HG03066 (cell line): ENCODE data around the gene VSTM4.

ENCODE experiments used
- ATAC-seq: cut with Tn5 transposase; IDR thresholded peaks from one replicate; pipeline ENCODE4 v1.9.1; 2021; ENCODE audit warnings: low read depth; ENCODE audit not compliant: unreplicated experiment

The VSTM4 gene

GRCh38 chr10:49012603-49013002 is 102.7 kb downstream of the VSTM4 start:
- no peak for ATAC-seq

DNA sequence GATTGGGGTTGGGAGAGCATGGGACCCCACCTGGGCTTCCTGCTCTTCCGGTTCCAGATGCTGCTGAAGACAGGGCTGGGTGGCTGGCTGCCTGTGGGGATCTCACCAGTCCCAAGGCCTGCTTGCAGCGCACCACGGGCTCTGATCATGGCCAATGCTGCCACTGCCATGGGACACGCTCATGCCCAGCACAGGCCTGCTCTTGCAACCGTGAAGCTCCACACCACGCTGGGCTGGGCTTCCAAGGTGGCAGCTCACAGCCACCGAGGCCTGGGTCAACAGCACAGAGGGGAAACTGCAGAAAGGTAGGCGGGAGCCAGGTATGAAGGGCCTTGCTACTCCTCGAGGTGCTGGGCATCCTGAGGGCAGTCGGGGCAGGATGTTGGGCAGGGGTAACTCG is 103.6 kb downstream of the VSTM4 start:
- no peak for ATAC-seq

DNA sequence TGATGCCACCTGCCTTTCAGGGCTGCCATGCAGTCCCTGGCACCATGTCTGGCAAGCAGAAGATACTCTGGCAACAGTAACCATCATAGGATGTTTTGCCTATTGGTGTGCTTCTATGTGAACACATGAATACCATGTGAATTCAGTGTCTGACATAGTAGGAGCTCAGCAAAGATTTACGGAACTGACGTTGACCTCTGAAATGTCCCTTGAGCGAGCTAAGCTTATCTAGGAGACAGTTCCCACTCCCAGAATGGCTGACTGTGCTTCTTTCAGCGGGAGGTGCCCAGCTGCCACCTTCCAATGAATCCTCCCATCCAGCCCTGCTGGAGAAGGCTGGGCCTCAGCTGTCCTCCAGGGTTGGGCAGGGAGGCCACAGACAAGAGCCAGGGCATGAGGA is 104.5 kb downstream of the VSTM4 start:
- ATAC-seq = no peak

DNA sequence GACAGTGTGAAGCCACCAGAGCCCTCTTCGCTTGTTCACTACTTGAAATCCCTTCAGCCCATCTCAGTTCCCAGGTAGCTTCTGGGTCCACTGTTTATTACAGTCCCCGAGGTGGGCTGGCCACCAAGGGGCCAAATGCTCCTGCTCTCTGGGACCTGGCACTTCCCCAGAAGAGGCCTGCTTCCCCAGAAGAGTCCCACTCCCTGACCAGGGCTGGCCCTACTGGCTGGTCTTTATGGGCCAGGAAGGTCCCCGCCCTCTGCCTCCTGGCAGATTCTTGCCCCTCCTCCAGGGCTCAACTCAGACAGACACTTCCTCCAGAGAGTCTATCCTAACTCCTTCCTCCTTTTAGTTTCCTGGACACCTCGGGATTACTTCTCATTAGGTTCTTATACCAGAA is 105.0 kb downstream of the VSTM4 start:
- no peak for ATAC-seq

DNA sequence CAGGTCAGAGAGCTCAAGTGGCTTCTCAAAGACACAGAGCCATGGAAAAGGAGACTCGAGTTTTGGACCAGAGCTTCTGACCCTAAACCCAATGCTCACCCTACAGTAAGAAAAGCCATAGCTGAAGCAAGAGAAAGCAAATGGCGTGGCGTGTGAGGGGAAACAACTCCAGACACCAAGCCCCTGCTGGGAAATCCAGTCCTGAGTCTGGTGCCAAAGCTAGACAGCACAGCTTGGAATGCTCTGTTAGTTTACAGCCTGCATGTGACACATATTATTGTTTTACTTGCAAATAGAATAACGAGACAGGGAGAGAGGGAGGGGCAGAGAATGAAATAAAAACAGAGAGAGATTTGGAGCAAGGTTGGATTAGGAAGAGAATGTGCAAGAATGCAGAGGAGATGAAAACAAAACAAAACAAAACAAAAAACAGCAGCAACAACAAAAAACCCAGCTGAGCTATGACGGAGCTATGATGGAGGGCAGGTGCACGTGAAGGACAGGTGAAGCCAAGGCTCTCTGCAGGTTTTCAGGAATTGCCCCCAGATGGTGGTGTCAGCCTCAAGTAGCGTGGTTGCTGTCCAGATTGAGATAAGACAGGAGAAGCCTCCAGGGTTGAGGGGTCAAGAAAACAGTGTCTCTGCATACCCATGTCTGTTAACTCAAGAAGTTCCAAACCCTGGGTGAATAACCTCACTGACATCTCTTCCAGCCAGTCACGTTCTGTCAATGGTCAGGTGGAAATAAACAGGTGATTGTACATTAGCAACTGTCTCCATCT is 105.9 kb downstream of the VSTM4 start:
- no peak for ATAC-seq

DNA sequence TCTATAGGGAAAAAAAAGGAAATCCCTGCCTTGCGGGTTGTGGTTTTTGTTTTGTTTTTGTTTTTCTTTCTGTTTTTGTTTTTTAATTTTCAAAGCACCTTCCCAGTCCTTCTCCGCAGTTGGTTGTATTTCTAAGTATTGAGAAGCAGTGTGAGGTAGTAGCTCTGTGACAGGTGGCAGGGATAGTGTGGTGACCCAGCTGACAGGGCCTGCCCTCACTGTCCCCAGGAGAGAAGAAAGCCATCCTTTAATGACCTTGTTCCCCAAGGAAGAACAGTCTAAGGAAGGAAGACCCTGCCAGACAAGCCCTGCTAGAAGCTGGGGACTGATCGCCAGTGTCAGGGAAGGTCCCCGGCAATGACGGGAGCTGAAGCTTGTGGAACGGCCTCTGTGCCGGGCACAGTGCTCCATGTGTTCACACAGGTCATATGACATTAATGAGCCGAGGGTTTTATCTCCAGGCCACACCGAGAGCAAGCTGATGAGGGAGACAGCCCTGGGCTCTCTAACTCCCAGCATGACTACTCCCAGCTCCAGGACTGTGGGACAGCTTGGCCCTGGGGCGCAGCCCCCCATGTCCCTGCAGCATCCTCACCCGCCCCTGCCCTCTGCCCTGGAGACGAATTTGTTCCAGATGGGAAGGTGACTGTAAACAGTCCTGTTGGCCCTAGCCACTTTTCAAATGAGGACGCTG is 106.7 kb downstream of the VSTM4 start:
- ATAC-seq = no peak

- no peak for ATAC-seq
Observed at GRCh38 chr10:49008091-49008490, 107.2 kb downstream of the VSTM4 start.

- no peak for ATAC-seq
Observed at GRCh38 chr10:49007129-49007528, 108.2 kb downstream of the VSTM4 start.

DNA sequence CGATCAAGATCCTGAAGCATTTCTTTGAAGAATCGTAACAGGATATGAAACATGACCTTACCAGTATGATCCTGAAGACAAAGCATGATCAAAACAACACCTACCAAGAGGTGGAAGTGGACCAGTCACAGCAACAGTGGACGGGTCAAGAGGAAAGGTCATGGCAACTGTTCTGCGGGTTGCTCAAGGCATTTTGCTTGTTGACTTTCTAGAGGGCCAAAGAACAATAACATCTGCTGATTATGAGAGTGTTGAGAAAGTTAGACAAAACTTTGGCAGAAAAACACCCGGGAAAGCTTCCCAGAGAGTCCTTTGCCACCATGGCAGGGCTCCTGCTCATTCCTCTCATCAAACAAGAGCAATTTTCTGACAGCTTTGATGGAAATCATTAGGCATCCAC is 110.1 kb downstream of the VSTM4 start:
- no peak for ATAC-seq

- no peak for ATAC-seq
Observed at GRCh38 chr10:49001870-49002672, 113.3 kb downstream of the VSTM4 start.

GRCh38 chr10:49001402-49001801 is 113.9 kb downstream of the VSTM4 start:
- no peak for ATAC-seq

GRCh38 chr10:49000437-49001398 is 114.6 kb downstream of the VSTM4 start:
- no peak for ATAC-seq

GRCh38 chr10:48999346-48999745 is 116.0 kb downstream of the VSTM4 start:
- ATAC-seq = no peak

GRCh38 chr10:48996329-48996728 is 119.0 kb downstream of the VSTM4 start:
- no peak for ATAC-seq

- no peak for ATAC-seq
Observed at GRCh38 chr10:48993627-48994026, 121.7 kb downstream of the VSTM4 start.

DNA sequence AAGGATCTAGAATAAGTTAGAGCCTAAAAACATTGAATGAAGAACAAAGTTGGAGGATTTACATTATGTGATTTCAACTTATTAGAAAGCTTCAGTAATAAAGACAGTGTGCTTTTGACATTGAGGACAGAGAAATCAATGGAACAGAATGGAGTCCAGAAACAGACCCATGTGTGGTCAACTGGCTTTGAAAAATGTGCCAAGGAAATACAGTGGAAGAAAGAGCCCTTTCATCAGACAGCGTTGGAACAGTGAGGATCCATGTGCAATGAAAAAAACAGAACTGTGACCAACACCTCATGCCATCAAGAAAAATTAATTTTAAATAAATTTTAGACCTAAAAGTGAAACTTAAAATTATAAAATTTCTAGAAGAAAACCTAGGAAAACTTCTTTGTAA is 125.1 kb downstream of the VSTM4 start:
- ATAC-seq = no peak

DNA sequence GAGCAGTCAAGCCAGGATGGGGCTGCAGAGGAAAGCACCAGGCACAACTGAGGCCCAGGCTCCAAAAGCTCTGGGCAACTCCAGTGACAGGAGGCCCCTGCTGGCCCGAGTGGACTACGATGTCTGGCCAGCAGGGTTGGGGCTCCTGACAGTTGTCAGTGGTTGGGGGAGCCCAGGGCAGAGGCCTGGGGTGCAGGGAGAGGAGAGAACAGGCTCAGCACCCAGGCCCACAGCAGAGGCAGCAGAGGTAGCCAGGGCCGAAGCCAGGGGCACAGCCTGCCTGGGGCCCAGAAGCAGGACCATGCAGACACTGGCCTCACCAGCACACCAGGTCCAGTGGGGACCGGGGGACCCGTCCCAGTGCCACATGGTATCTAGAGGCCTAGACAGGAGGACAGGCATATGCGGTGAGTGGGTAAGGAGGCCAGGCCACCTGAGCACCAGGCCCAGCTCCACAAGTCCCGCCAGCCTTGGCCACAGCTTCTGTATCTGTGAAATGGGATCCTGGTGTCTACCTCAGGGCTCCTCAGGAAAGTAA is 129.6 kb downstream of the VSTM4 start:
- no peak for ATAC-seq

GRCh38 chr10:48983648-48984351 is 131.5 kb downstream of the VSTM4 start:
- no peak for ATAC-seq

GRCh38 chr10:48982584-48982983 is 132.7 kb downstream of the VSTM4 start:
- no peak for ATAC-seq
